ENCODE data around the gene ZNF236. TPM values are rescaled to one million over a fixed set of nuclear protein-coding genes. Genes with fewer than 3 reads are reported as not detected.

ZNF236 gene
- total and polyA plus RNA-seq, 2 of the 13 experiments (the other 11 are each of a cell fraction or from before 2014, with no cell fraction given) = 3.0 to 7.2 TPM

GRCh38 chr18:76822506-76823160 is at the start of gene ZNF236 (continued):
- TF ChIP-seq, protein P1, sequence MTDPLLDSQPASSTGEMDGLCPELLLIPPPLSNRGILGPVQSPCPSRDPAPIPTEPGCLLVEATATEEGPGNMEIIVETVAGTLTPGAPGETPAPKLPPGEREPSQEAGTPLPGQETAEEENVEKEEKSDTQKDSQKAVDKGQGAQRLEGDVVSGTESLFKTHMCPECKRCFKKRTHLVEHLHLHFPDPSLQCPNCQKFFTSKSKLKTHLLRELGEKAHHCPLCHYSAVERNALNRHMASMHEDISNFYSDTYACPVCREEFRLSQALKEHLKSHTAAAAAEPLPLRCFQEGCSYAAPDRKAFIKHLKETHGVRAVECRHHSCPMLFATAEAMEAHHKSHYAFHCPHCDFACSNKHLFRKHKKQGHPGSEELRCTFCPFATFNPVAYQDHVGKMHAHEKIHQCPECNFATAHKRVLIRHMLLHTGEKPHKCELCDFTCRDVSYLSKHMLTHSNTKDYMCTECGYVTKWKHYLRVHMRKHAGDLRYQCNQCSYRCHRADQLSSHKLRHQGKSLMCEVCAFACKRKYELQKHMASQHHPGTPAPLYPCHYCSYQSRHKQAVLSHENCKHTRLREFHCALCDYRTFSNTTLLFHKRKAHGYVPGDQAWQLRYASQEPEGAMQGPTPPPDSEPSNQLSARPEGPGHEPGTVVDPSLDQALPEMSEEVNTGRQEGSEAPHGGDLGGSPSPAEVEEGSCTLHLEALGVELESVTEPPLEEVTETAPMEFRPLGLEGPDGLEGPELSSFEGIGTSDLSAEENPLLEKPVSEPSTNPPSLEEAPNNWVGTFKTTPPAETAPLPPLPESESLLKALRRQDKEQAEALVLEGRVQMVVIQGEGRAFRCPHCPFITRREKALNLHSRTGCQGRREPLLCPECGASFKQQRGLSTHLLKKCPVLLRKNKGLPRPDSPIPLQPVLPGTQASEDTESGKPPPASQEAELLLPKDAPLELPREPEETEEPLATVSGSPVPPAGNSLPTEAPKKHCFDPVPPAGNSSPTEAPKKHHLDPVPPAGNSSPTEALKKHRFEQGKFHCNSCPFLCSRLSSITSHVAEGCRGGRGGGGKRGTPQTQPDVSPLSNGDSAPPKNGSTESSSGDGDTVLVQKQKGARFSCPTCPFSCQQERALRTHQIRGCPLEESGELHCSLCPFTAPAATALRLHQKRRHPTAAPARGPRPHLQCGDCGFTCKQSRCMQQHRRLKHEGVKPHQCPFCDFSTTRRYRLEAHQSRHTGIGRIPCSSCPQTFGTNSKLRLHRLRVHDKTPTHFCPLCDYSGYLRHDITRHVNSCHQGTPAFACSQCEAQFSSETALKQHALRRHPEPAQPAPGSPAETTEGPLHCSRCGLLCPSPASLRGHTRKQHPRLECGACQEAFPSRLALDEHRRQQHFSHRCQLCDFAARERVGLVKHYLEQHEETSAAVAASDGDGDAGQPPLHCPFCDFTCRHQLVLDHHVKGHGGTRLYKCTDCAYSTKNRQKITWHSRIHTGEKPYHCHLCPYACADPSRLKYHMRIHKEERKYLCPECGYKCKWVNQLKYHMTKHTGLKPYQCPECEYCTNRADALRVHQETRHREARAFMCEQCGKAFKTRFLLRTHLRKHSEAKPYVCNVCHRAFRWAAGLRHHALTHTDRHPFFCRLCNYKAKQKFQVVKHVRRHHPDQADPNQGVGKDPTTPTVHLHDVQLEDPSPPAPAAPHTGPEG (CRISPR knock-in tag; IDR thresholded peaks at IDR 0.05) = 0 out of 2 replicates have a peak, but pooled peaks have one; percentile 33
- TF ChIP-seq ZNF574 (CRISPR knock-in tag; IDR thresholded peaks at IDR 0.05) (peak; percentile 33; the same call in 1 of the 2 replicates), E2F2 (CRISPR knock-in tag; IDR thresholded peaks at IDR 0.05; ENCODE audit: borderline replicate concordance) (no peak), POLR2G (IDR thresholded peaks at IDR 0.05; ENCODE audit: low read depth, low read length) (peak; percentile 69), ZNF790 (CRISPR knock-in tag; IDR thresholded peaks at IDR 0.05; ENCODE audit: borderline replicate concordance) (no peak), BCLAF1 (IDR thresholded peaks at IDR 0.05) (no peak), ZFP36 (IDR thresholded peaks at IDR 0.05; ENCODE audit: borderline replicate concordance, low read depth, low read length, partially characterized antibody) (no peak), MEF2D (CRISPR knock-in tag; IDR thresholded peaks at IDR 0.05) (no peak), KLF16 (CRISPR knock-in tag; IDR thresholded peaks at IDR 0.05) (0 out of 4 replicates have a peak, but pooled peaks of 1 of the 2 experiments have one; percentile 40), ZNF501 (CRISPR knock-in tag; IDR thresholded peaks at IDR 0.05) (no peak), ZNF563 (CRISPR knock-in tag; IDR thresholded peaks at IDR 0.05) (peak; percentile 42; the same call in 1 of the 2 replicates), ZNF7 (CRISPR knock-in tag; IDR thresholded peaks at IDR 0.05) (no peak), RCOR2 (CRISPR knock-in tag; IDR thresholded peaks at IDR 0.05) (no peak), ZNF317 (CRISPR knock-in tag; IDR thresholded peaks at IDR 0.05) (no peak), ZFY (CRISPR knock-in tag; IDR thresholded peaks at IDR 0.05) (peak; percentile 78), MXD1 (CRISPR knock-in tag; IDR thresholded peaks at IDR 0.05) (no peak)
